SK-N-SH (cell line): ENCODE measurements around the gene MAPK11. TPM values are rescaled to one million over a fixed set of nuclear protein-coding genes. Genes with fewer than 3 reads are reported as not detected.

ENCODE experiments used
- CTCF ChIA-PET: fragments of 300-600, 350-600 bp; formaldehyde crosslinking; extraction: SDS; loops from one replicate; lab custom pipeline; 2021; lab: Yijun Ruan, JAX
- POLR2A ChIA-PET: fragments of 350-600 bp; sonication (Branson Sonifier 250); formaldehyde crosslinking; extraction: SDS; loops from one replicate; lab custom pipeline; 2020; ENCODE audit warnings: antibody characterized with exemption, inconsistent platforms; lab: Yijun Ruan, JAX
- DNase-seq: peaks from one replicate; pipeline ENCODE4 v3.0.0; 2012
- H2AFZ ChIP-seq: fragments of 200-600 bp; sonication (generic); 2 replicates; pipeline ENCODE4 v1.8.1; 2016; ENCODE audit warnings: antibody characterized with exemption, mild to moderate bottlenecking, low read depth
- H3F3A ChIP-seq: fragments of 200-600 bp; sonication (generic); replicated peaks from 2 replicates; pipeline ENCODE3; 2016; ENCODE audit warnings: antibody characterized with exemption, mild to moderate bottlenecking; ENCODE audit not compliant: insufficient read depth
- H3K27ac ChIP-seq, 2 experiments: fragments of 200-500 bp in 1 of 2; fragments of 200-600 bp in 1 of 2; sonication (Bioruptor generic) in 1 of 2; sonication (generic), shearing (Covaris generic) in 1 of 2; 2 replicates each; pipeline versions ENCODE4 v1.5.1 to v1.6.1; 2014 to 2016; ENCODE audit warnings: low read depth in 2 of 2, inconsistent platforms in 1 of 2, low read length in 1 of 2, mild to moderate bottlenecking in 1 of 2, mixed read lengths in 1 of 2
- H3K27me3 ChIP-seq: fragments of 200-600 bp; sonication (generic), shearing (Covaris generic); 2 replicates; pipeline ENCODE4 v1.6.1; 2016; ENCODE audit warnings: mixed run types; ENCODE audit not compliant: insufficient read depth
- H3K36me3 ChIP-seq, 2 experiments: fragments of 200-500 bp in 1 of 2; fragments of 200-600 bp in 1 of 2; sonication (Bioruptor generic) in 1 of 2; sonication (generic) in 1 of 2; replicated peaks in 1 of 2; 2 replicates each; pipeline versions ENCODE3 to v1.5.1; 2014 to 2016; ENCODE audit warnings: low read length in 1 of 2, mild to moderate bottlenecking in 1 of 2; ENCODE audit not compliant: insufficient read depth in 2 of 2, control insufficient read depth in 1 of 2
- H3K4me1 ChIP-seq, 2 experiments: fragments of 200-500 bp in 1 of 2; fragments of 200-600 bp in 1 of 2; sonication (Bioruptor generic) in 1 of 2; sonication (generic), shearing (Covaris generic) in 1 of 2; 2 replicates each; pipeline versions ENCODE4 v1.5.1 to v1.6.1; 2014 to 2016; ENCODE audit warnings: low read depth in 1 of 2, low read length in 1 of 2, mixed run types in 1 of 2; ENCODE audit not compliant: insufficient read depth in 2 of 2, control insufficient read depth in 1 of 2
- H3K4me2 ChIP-seq: fragments of 200-600 bp; sonication (generic), shearing (Covaris generic); 2 replicates; pipeline ENCODE4 v1.6.1; 2017; ENCODE audit warnings: mixed run types
- H3K4me3 ChIP-seq, 2 experiments: fragments of 200-500 bp in 1 of 2; fragments of 200-600 bp in 1 of 2; sonication (Bioruptor generic) in 1 of 2; sonication (generic), shearing (Covaris generic) in 1 of 2; 2 replicates each; pipeline versions ENCODE4 v1.5.1 to v1.8.1; 2014 to 2016; ENCODE audit warnings: low read depth in 2 of 2, inconsistent platforms in 1 of 2, low read length in 1 of 2, mild to moderate bottlenecking in 1 of 2, mixed read lengths in 1 of 2, moderate library complexity in 1 of 2
- H3K79me2 ChIP-seq: fragments of 200-600 bp; sonication (generic); 2 replicates; pipeline ENCODE4 v1.8.1; 2017; ENCODE audit warnings: mild to moderate bottlenecking; ENCODE audit not compliant: insufficient read depth
- H3K9ac ChIP-seq: fragments of 200-600 bp; sonication (generic); 2 replicates; pipeline ENCODE4 v1.6.1; 2017; ENCODE audit warnings: mixed run types
- H3K9me2 ChIP-seq: fragments of 200-600 bp; sonication (generic); 2 replicates; pipeline ENCODE4 v1.6.1; 2017; ENCODE audit warnings: mixed run types
- H3K9me3 ChIP-seq: fragments of 200-600 bp; sonication (generic); 2 replicates; pipeline ENCODE4 v1.6.1; 2017; ENCODE audit warnings: mixed run types, mild to moderate bottlenecking, moderate library complexity
- H4K20me1 ChIP-seq: fragments of 200-600 bp; sonication (generic); 2 replicates; pipeline ENCODE4 v1.6.1; 2017; ENCODE audit warnings: mild to moderate bottlenecking, mixed run types; ENCODE audit not compliant: insufficient read depth
- FOXM1 ChIP-seq: IDR thresholded peaks from 2 replicates; pipeline ENCODE4 v1.4.0; 2012; ENCODE audit warnings: low read depth, mild to moderate bottlenecking
- JUND ChIP-seq: IDR thresholded peaks from 2 replicates; pipeline ENCODE4 v1.4.0; 2012
- MAX ChIP-seq: IDR thresholded peaks from 2 replicates; pipeline ENCODE4 v1.4.0; 2012; ENCODE audit warnings: low read depth
- MXI1 ChIP-seq: IDR thresholded peaks from 2 replicates; pipeline ENCODE4 v1.6.1; 2012; ENCODE audit warnings: mild to moderate bottlenecking, low read depth, low read length, improper control_type of control experiment
- NFIC ChIP-seq: IDR thresholded peaks from 2 replicates; pipeline ENCODE4 v1.4.0; 2012; ENCODE audit warnings: borderline replicate concordance
- NRF1 ChIP-seq: IDR thresholded peaks from 2 replicates; pipeline ENCODE4 v1.6.1; 2012; ENCODE audit warnings: low read depth, mild to moderate bottlenecking, low read length
- RCOR1 ChIP-seq: fragments of 150-350 bp; IDR thresholded peaks from 2 replicates; pipeline ENCODE4 v1.6.1; 2017; ENCODE audit warnings: antibody characterized with exemption, low read length
- REST ChIP-seq: IDR thresholded peaks from 2 replicates; pipeline ENCODE4 v1.6.1; 2012; ENCODE audit warnings: mild to moderate bottlenecking, low read depth, low read length, moderate library complexity
- RFX5 ChIP-seq: IDR thresholded peaks from 2 replicates; pipeline ENCODE4 v1.6.1; 2012; ENCODE audit warnings: mild to moderate bottlenecking, improper control_type of control experiment, low read length
- RXRA ChIP-seq: IDR thresholded peaks from 2 replicates; pipeline ENCODE4 v1.4.0; 2012; ENCODE audit warnings: low read depth, mild to moderate bottlenecking, borderline replicate concordance
- SIN3A ChIP-seq: IDR thresholded peaks from 2 replicates; pipeline ENCODE4 v1.6.1; 2012; ENCODE audit warnings: low read depth, mild to moderate bottlenecking, low read length, moderate library complexity, borderline replicate concordance
- TAF1 ChIP-seq: IDR thresholded peaks from 2 replicates; pipeline ENCODE4 v1.6.1; 2012; ENCODE audit warnings: low read depth, mild to moderate bottlenecking, low read length, moderate library complexity, borderline replicate concordance
- TCF12 ChIP-seq: IDR thresholded peaks from 2 replicates; pipeline ENCODE4 v1.4.0; 2012
- USF1 ChIP-seq: IDR thresholded peaks from 2 replicates; pipeline ENCODE4 v1.4.0; 2012; ENCODE audit warnings: low read depth, borderline replicate concordance
- ZBTB33 ChIP-seq: IDR thresholded peaks from 2 replicates; pipeline ENCODE4 v1.4.0; 2012; ENCODE audit warnings: low read depth, borderline replicate concordance
- WGBS: methylation state at CpG from one replicate; pipeline ENCODE4 v1.1.6; 2017; ENCODE audit warnings: low lambda C conversion rate; 5-methylcytosine and 5-hydroxymethylcytosine counted together
- polyA plus RNA-seq, 3 experiments: library from polyadenylated mRNA; depleted of rRNA; stranded (reverse); fragments of >200 nt; gene quantifications; 2 replicates each; pipeline ENCODE4 v1.2.3, GENCODE V29; 2012

Gene MAPK11
- polyA plus RNA-seq, 1 of the 3 experiments (the other 2 are of a cell fraction): 36.0 TPM

- peak overlapping the region; percentile 26 to 81 for H3K27ac ChIP-seq
- TF ChIP-seq MAX (peak; percentile 79), NFIC (no peak), TAF1 (no peak), FOXM1 (no peak), USF1 (no peak), NRF1 (peak; percentile 69), REST (no peak), TCF12 (no peak), RCOR1 (no peak), SIN3A (peak; percentile 44; the same call in 1 of the 2 replicates), ZBTB33 (no peak), RFX5 (no peak), MXI1 (peak; percentile 50; the same call in 1 of the 2 replicates), JUND (no peak), RXRA (no peak)
- WGBS: 5% methylated on average over 11 of the region's 92 CpGs
- no peaks in the 10 kb centered on the region for H3F3A ChIP-seq
- peak overlapping the region; percentile 91 for H3K4me2 ChIP-seq
- H3K27me3 ChIP-seq: no peaks in the 10 kb centered on the region
- no peaks in the 10 kb centered on the region for H4K20me1 ChIP-seq
- H3K4me3 ChIP-seq: peak overlapping the region; percentile 67 to 72
- POLR2A ChIA-PET: interaction anchor here (1.0 to 1.8 kb wide), 3 partner anchors 11 to 81 kb away, joined by 3 to 4 read pairs (median 3); no protein-coding TSS in a partner anchor
- peak overlapping the region; percentile 73 for H3K9ac ChIP-seq
- DNase-seq: peak; percentile 84
- H3K36me3 ChIP-seq: peaks cover 0 to 16% of the 10 kb centered on the region in 2 experiments
- CTCF ChIA-PET: interaction anchor here (0.7 to 4.9 kb wide), 7 partner anchors 9 to 265 kb away, joined by 3 to 34 read pairs (median 22); partner anchors contain the start of genes DENND6B and HDAC10
- H3K9me3 ChIP-seq: no peaks in the 10 kb centered on the region
- H2AFZ ChIP-seq: no peak overlapping the region
- peaks cover 14 to 25% of the 10 kb centered on the region in 2 experiments; a peak in 2 of 4 replicates for H3K4me1 ChIP-seq
- peaks cover 27% of the 10 kb centered on the region for H3K79me2 ChIP-seq
- H3K9me2 ChIP-seq: no peaks in the 10 kb centered on the region
Measured at GRCh38 chr22:50260801-50261614, 9.2 kb downstream of the MAPK11 start.
